Colonic mucosa (tissue), 4 donors: ENCODE results near the gene NOTCH2. TPM values are rescaled to one million over a fixed set of nuclear protein-coding genes. Genes with fewer than 3 reads are reported as not detected.

Experiments
- DNase-seq: peaks from one replicate; pipeline ENCODE4 v3.0.0-alpha.2; 2020
- H3K27ac ChIP-seq: fragments of 200-600 bp; one replicate; pipeline ENCODE4 v1.8.0; 2021
- H3K27me3 ChIP-seq: fragments of 200-600 bp; one replicate; pipeline ENCODE4 v1.8.0; 2021
- H3K36me3 ChIP-seq: fragments of 200-600 bp; one replicate; pipeline ENCODE4 v1.8.0; 2021
- H3K4me1 ChIP-seq: fragments of 200-600 bp; one replicate; pipeline ENCODE4 v1.8.0; 2021; ENCODE audit warnings: mild to moderate bottlenecking
- H3K4me3 ChIP-seq: fragments of 200-600 bp; one replicate; pipeline ENCODE4 v1.8.0; 2021
- H3K9ac ChIP-seq, 2 donors: one replicate each; pipeline ENCODE4 v1.7.0; 2013; ENCODE audit warnings: control low read depth in 2 of 2, low read depth in 2 of 2, low read length in 2 of 2
- H3K9me3 ChIP-seq: fragments of 200-600 bp; one replicate; pipeline ENCODE4 v1.8.0; 2021
- CTCF ChIP-seq: fragments of 200-600 bp; IDR thresholded peaks from one replicate; pipeline ENCODE4 v1.8.0; 2022; ENCODE audit warnings: antibody characterized with exemption, mild to moderate bottlenecking
- intact Hi-C: fragments of 100-400 bp; cut with DNase I; formaldehyde crosslinking; loops from one replicate; pipeline ENCODE4 v1.14.1; 2022
- total RNA-seq, 2 donors: library from RNA; stranded (reverse); fragmentation: NEBNext Ultra II Directional in 1 of 2; extraction: Animal tissue kit (Norgen Biotek cat#: 25700) in 1 of 2; gene quantifications; one replicate each; pipeline ENCODE4 v1.2.1, GENCODE V29; 2021
- donor health status: healthy.
- donor health status: DM: no; HTN: no; CAD: no.
- donor health status: DM: no; HTN: no; CAD: no.

NOTCH2 gene
- total RNA-seq, 2 donors from 2014 or later: 53.0 to 69.6 TPM

DNA sequence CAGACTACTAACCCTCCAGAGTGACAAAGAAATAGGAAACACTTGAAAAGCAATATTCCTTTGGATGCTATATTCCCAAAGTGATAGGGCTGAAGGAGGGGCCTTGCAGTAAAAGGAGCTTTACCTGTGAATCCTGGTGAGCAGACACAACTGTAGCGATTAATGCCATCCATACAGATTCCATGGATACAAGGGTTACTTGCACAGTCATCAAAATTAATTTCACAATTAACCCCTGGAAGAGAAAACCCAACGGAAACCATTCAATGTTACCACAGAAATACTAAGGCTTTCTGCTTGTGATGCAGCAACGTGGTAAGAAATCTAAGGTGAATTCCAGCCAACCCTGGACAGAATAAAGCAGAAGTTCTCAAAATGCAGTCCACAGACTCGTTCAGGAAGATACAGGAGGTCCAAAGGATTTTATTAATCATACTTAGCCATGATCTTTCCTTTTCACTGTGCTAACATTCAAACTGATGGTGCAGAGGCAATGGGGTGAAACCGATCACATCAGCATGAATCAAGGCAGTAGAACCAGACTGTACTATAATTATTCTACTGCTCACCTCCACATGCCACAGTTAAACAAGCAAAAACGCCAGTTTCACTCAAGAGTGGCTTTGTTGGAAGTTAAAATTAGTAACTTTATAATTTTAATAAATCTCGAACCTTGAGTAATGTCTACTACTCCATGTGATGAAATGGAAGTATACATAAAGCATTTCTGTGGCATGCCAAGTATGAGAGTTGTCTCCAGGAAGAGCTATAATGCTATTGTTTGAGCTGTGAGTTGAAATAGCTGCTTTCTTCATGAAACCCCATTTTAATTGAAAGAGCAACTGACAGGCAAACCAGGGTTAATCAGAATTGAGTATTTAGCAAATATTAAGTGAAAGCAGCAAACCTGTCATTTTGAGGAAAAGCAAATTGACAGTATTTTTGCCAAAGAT is 109.9 kb downstream of the NOTCH2 start:
- intact Hi-C loops: no loop called here
- no peak overlapping the region for H3K4me3 ChIP-seq
- no peaks in the 10 kb centered on the region for H3K27me3 ChIP-seq
- TF ChIP-seq CTCF: no peak
- H3K4me1 ChIP-seq: no peaks in the 10 kb centered on the region
- no peak overlapping the region for H3K27ac ChIP-seq
- H3K36me3 ChIP-seq: no peaks in the 10 kb centered on the region
- H3K9ac ChIP-seq: no peak overlapping the region
- DNase-seq: no peak
- no peaks in the 10 kb centered on the region for H3K9me3 ChIP-seq

GRCh38 chr1:119958223-119958622 is 111.2 kb downstream of the NOTCH2 start:
- Histone ChIP-seq H3K4me1 (no peaks in the 10 kb centered on the region), H3K4me3 (no peak overlapping the region), H3K27me3 (no peaks in the 10 kb centered on the region), H3K27ac (no peak overlapping the region), H3K9me3 (no peaks in the 10 kb centered on the region), H3K36me3 (no peaks in the 10 kb centered on the region), H3K9ac (no peak overlapping the region)
- DNase-seq: no peak
- intact Hi-C loops: no loop called here
- no peak for TF ChIP-seq CTCF

DNA sequence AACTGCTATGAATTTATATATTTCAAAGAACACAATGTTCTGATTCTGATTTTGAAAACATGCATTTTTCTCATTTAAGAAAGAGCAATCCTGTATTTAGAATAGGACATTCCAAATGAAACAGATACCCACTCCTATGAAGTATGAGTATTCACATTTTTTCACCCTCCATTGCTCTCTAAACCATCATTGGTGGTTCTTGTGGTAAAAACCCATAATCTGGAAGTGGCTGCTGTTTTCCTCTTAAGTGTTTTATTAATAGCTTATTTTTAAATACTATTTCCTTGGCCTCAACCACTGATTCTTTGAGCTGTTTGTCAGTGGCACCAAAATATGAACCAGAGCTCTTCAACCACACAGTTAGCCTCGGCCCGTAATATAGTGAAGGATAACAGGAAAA is 113.2 kb downstream of the NOTCH2 start:
- Histone ChIP-seq H3K9ac (no peak overlapping the region), H3K4me3 (no peak overlapping the region), H3K36me3 (no peaks in the 10 kb centered on the region), H3K27ac (no peak overlapping the region), H3K4me1 (no peaks in the 10 kb centered on the region), H3K27me3 (no peaks in the 10 kb centered on the region), H3K9me3 (no peaks in the 10 kb centered on the region)
- DNase-seq: no peak
- intact Hi-C loops: no loop called here
- no peak for TF ChIP-seq CTCF

DNA sequence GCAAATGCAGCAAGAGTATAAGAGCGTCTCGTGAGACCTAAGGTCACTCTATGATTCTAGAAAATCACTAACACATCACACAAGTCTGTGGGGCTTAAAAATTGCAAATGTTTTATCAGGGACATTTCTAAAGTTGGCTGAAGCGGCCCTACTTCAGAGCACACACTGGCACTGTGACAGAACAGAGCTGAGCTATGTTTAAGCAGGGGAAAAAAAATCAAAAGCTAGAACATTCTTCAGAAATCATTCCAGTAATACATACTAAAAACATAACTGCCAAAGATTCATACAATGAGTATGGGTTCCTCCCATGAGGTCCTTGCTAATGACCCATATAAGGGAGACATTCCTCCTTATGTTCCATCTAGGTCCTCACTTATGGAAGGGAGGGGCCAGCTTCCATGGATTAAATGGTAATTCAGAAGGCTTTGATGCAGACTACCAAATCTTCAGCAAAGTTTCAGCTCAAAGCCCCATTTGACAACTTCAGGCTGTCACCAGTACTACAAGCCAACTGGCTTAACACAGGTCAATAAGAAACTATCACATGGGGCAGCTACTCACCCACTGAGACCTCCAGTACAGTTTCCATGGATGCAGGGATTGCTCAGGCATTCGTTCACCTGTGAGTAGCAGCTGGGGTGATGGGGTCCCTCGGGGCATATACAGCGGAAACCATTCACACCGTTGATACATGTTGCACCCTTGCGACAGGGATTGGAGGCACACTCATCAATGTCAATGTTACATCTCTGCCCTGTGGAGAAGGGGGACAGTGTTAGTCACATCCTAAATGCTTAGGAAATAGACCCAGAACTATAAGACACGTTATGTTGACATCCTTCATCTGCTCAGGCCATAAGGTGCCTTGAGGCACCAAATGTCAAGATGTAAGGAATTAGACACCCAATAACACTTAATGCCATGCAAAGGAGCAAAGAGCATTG is 114.7 kb downstream of the NOTCH2 start:
- intact Hi-C loops: no loop called here
- Histone ChIP-seq H3K27ac (no peak overlapping the region), H3K27me3 (no peaks in the 10 kb centered on the region), H3K36me3 (peaks cover 3% of the 10 kb centered on the region), H3K9ac (no peak overlapping the region), H3K4me1 (no peaks in the 10 kb centered on the region), H3K4me3 (no peak overlapping the region), H3K9me3 (no peaks in the 10 kb centered on the region)
- TF ChIP-seq CTCF: no peak
- DNase-seq: no peak

- intact Hi-C loops: no loop called here
- Histone ChIP-seq H3K36me3 (peaks cover 3% of the 10 kb centered on the region), H3K9me3 (no peaks in the 10 kb centered on the region), H3K27me3 (no peaks in the 10 kb centered on the region), H3K4me1 (no peaks in the 10 kb centered on the region), H3K9ac (no peak overlapping the region), H3K27ac (no peak overlapping the region), H3K4me3 (no peak overlapping the region)
- TF ChIP-seq CTCF: no peak
- no peak for DNase-seq
These were observed 116.0 kb downstream of the NOTCH2 start for GRCh38 chr1:119953266-119953998.
